ENCODE measurements around the gene LIMCH1. TPM values are rescaled to one million over a fixed set of nuclear protein-coding genes. Genes with fewer than 3 reads are reported as not detected.

The LIMCH1 gene
- total RNA-seq, 1 donor from 2014 or later = 9.8 TPM

DNA sequence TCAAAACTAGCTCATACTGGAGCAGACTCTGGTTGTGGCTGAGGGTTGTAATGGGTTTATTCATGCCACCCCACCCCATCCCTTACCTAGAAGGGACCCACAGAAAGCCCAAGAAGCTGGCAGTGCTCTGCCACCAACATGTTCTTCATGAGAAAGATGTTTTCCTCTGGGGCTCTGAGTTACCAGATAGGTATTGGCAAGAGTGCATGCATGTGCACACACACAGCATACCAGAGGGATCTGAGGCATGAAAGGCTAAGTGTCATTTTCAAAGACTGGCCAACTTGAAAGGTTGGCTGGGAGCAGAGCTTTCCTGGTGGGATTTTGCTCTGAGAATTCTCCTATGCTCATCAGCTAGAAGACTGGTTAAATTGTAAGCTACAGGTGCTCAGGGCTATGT, 145.4 kb downstream of the LIMCH1 start:
- no peaks in the 10 kb centered on the region for H3F3A ChIP-seq (ENCODE audit: low read depth)
- TF ChIP-seq EZH2 (IDR thresholded peaks at IDR 0.05) (no peak), EZH2phosphoT487 (IDR thresholded peaks at IDR 0.05) (no peak)
- TF ChIP-seq, protein P1, sequence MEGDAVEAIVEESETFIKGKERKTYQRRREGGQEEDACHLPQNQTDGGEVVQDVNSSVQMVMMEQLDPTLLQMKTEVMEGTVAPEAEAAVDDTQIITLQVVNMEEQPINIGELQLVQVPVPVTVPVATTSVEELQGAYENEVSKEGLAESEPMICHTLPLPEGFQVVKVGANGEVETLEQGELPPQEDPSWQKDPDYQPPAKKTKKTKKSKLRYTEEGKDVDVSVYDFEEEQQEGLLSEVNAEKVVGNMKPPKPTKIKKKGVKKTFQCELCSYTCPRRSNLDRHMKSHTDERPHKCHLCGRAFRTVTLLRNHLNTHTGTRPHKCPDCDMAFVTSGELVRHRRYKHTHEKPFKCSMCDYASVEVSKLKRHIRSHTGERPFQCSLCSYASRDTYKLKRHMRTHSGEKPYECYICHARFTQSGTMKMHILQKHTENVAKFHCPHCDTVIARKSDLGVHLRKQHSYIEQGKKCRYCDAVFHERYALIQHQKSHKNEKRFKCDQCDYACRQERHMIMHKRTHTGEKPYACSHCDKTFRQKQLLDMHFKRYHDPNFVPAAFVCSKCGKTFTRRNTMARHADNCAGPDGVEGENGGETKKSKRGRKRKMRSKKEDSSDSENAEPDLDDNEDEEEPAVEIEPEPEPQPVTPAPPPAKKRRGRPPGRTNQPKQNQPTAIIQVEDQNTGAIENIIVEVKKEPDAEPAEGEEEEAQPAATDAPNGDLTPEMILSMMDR (IDR thresholded peaks at IDR 0.05) = no peak
- H3K4me2 ChIP-seq = no peak overlapping the region
- no peaks in the 10 kb centered on the region for H3K36me3 ChIP-seq
- H3K4me3 ChIP-seq = no peak overlapping the region
- H3K79me2 ChIP-seq (ENCODE audit: low read depth) = no peaks in the 10 kb centered on the region
- no peak overlapping the region for H3K9ac ChIP-seq
- Mint-ChIP-seq H3K27me3 (ENCODE audit: insufficient read depth, low read depth) (peaks cover 2% of the 10 kb centered on the region), H3K27ac (no peak overlapping the region), H3K4me1 (peaks cover 3% of the 10 kb centered on the region), H3K36me3 (peaks cover 2% of the 10 kb centered on the region), H3K4me3 (no peak overlapping the region), H3K9me3 (no peaks in the 10 kb centered on the region)
- no peaks in the 10 kb centered on the region for H3K9me3 ChIP-seq (ENCODE audit: low read depth)
- H4K20me1 ChIP-seq (ENCODE audit: low read depth) = no peaks in the 10 kb centered on the region
- no peaks in the 10 kb centered on the region for H3K4me1 ChIP-seq
- no peaks in the 10 kb centered on the region for H3K27me3 ChIP-seq
- DNase-seq (ENCODE audit: low spot score) = no peak
- H3K27ac ChIP-seq = no peak overlapping the region
- no peak overlapping the region for H2AFZ ChIP-seq (replicated peaks)

DNA sequence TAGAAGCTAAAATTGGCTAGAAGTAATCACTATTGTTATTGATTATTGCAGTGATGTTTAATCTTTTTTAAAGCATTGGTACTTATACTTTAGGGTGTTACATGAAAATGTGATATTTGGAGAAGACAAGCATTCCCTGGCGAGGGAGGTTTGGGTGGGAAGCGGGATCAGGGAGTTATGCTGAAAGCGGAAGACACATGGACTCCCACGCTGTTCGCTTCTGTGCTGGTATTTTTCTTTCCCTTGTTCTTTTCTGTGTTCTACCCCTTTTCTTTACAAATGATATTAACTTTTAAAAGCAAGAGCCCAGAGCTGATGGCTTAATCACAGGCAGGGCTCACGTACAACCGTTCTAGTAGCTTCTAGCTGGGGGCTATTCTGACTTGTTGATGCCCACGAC, 148.9 kb downstream of the LIMCH1 start:
- H3K4me1 ChIP-seq = no peaks in the 10 kb centered on the region
- no peaks in the 10 kb centered on the region for H3F3A ChIP-seq (ENCODE audit: low read depth)
- no peak overlapping the region for H3K4me2 ChIP-seq
- H3K27me3 Mint-ChIP-seq (ENCODE audit: insufficient read depth, low read depth) = peaks cover 2% of the 10 kb centered on the region
- H3K27me3 ChIP-seq = no peaks in the 10 kb centered on the region
- no peaks in the 10 kb centered on the region for H3K36me3 ChIP-seq
- no peak overlapping the region for H3K27ac Mint-ChIP-seq
- DNase-seq (ENCODE audit: low spot score) = no peak
- H3K4me3 ChIP-seq = no peak overlapping the region
- H3K4me1 Mint-ChIP-seq = no peaks in the 10 kb centered on the region
- no peak overlapping the region for H2AFZ ChIP-seq (replicated peaks)
- H3K27ac ChIP-seq = no peak overlapping the region
- H3K9ac ChIP-seq = no peak overlapping the region
- H3K79me2 ChIP-seq (ENCODE audit: low read depth) = no peaks in the 10 kb centered on the region
- no peaks in the 10 kb centered on the region for H3K36me3 Mint-ChIP-seq
- H4K20me1 ChIP-seq (ENCODE audit: low read depth) = no peaks in the 10 kb centered on the region
- TF ChIP-seq, protein P1 (IDR thresholded peaks at IDR 0.05) = no peak
- TF ChIP-seq EZH2phosphoT487 (IDR thresholded peaks at IDR 0.05) = no peak
- TF ChIP-seq EZH2 (IDR thresholded peaks at IDR 0.05) = no peak
- no peaks in the 10 kb centered on the region for H3K9me3 ChIP-seq (ENCODE audit: low read depth)
- H3K4me3 Mint-ChIP-seq = no peak overlapping the region
- H3K9me3 Mint-ChIP-seq = no peaks in the 10 kb centered on the region

DNA sequence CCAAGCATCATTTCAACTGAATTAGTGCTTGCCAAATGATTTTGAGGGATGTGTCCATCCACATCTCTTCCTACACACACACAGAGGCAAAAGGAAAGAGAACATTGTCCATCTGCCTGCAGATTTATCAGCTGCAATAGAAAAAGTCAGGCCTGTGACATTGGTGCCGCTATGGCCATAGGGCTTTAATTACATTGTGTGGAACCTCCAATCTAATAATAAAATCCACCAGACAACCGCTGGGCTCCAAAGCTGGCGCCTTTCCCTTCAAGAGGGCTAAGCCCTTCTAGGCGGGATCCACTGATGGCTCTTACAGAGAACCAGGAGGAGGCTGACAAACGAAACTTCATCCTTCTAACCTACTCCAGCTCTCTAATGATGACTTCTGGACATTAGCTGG, 150.0 kb downstream of the LIMCH1 start:
- no peaks in the 10 kb centered on the region for H3K36me3 Mint-ChIP-seq
- Histone ChIP-seq H3K79me2 (ENCODE audit: low read depth) (no peaks in the 10 kb centered on the region), H3F3A (ENCODE audit: low read depth) (no peaks in the 10 kb centered on the region), H4K20me1 (ENCODE audit: low read depth) (no peaks in the 10 kb centered on the region), H3K36me3 (no peaks in the 10 kb centered on the region), H3K9me3 (ENCODE audit: low read depth) (no peaks in the 10 kb centered on the region), H3K27ac (no peak overlapping the region), H3K4me2 (no peak overlapping the region), H3K4me1 (no peaks in the 10 kb centered on the region), H2AFZ (replicated peaks) (no peak overlapping the region), H3K4me3 (no peak overlapping the region), H3K9ac (no peak overlapping the region), H3K27me3 (no peaks in the 10 kb centered on the region)
- peaks cover 1% of the 10 kb centered on the region for H3K4me1 Mint-ChIP-seq
- no peak for DNase-seq (ENCODE audit: low spot score)
- no peak overlapping the region for H3K4me3 Mint-ChIP-seq
- H3K27me3 Mint-ChIP-seq (ENCODE audit: insufficient read depth, low read depth) = no peaks in the 10 kb centered on the region
- TF ChIP-seq EZH2phosphoT487 (IDR thresholded peaks at IDR 0.05) (no peak), EZH2 (IDR thresholded peaks at IDR 0.05) (no peak)
- TF ChIP-seq, protein P1 (IDR thresholded peaks at IDR 0.05) = no peak
- H3K27ac Mint-ChIP-seq = no peak overlapping the region
- no peaks in the 10 kb centered on the region for H3K9me3 Mint-ChIP-seq
